Fibroblast of the aortic adventitia (primary cell): ENCODE measurements around the gene AGAP3. TPM values are rescaled to one million over a fixed set of nuclear protein-coding genes. Genes with fewer than 3 reads are reported as not detected.

Experiments used
- DNase-seq: peaks from one replicate; pipeline ENCODE4 v3.0.0-alpha.2; 2010; ENCODE audit warnings: low read depth
- H3K4me3 ChIP-seq: 2 replicates; pipeline ENCODE4 v1.5.1; 2011; ENCODE audit warnings: low read depth, mild to moderate bottlenecking, control low read depth, low read length, moderate library complexity
- total RNA-seq: library from RNA; depleted of rRNA; stranded (reverse); fragments of >200 nt; gene quantifications from 2 replicates; pipeline ENCODE4 v1.2.3, GENCODE V29; 2012; ENCODE audit warnings: low replicate concordance
- TF ChIP-seq, protein P1 (sequence below): IDR thresholded peaks from 2 replicates; pipeline ENCODE4 v1.5.1; 2011; ENCODE audit warnings: mild to moderate bottlenecking, low read length, control low read depth, inconsistent platforms; ENCODE audit not compliant: insufficient read depth

AGAP3 gene
- total RNA-seq, 1 donor = 50.2 TPM

DNA sequence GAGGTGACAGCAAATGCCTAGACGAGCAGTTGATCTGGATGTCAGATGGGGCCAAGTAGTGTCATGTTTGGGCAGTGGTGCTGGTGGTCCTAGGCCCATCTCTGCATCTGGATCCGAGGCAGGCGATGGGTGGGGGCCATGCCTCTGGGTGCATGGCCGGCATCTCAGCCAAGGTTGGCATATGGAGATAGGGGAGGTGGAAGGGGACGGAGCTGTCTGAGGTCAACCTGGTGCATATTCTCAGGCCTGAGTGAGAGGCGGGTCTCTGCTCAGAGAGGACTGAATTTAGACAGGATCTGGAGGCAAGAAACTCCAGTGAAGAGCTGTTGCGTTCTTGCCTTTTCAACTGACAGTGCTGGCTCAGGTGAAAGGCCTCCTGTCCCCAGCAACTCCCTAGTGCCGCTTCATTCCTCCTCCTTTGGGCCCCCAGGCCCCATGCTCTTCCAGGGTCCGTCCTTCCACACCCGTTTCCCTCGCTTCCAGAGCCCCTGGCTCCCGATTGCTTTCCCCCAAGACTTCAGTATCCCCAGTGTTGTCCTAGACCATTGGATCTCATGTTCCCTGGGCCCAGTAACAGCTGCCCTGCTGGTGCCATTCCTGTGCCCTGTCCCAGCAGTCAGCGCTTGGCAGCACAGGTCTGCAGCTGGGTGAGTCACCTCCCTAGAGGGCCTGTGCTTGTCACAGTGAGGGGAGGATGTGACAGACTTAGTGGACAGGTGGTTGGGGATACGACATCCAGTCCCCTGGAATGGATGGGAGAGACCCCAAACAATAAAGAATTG, 48.7 kb downstream of the AGAP3 start:
- DNase-seq = no peak
- H3K4me3 ChIP-seq = no peak overlapping the region
- TF ChIP-seq, protein P1, sequence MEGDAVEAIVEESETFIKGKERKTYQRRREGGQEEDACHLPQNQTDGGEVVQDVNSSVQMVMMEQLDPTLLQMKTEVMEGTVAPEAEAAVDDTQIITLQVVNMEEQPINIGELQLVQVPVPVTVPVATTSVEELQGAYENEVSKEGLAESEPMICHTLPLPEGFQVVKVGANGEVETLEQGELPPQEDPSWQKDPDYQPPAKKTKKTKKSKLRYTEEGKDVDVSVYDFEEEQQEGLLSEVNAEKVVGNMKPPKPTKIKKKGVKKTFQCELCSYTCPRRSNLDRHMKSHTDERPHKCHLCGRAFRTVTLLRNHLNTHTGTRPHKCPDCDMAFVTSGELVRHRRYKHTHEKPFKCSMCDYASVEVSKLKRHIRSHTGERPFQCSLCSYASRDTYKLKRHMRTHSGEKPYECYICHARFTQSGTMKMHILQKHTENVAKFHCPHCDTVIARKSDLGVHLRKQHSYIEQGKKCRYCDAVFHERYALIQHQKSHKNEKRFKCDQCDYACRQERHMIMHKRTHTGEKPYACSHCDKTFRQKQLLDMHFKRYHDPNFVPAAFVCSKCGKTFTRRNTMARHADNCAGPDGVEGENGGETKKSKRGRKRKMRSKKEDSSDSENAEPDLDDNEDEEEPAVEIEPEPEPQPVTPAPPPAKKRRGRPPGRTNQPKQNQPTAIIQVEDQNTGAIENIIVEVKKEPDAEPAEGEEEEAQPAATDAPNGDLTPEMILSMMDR = no peak

DNA sequence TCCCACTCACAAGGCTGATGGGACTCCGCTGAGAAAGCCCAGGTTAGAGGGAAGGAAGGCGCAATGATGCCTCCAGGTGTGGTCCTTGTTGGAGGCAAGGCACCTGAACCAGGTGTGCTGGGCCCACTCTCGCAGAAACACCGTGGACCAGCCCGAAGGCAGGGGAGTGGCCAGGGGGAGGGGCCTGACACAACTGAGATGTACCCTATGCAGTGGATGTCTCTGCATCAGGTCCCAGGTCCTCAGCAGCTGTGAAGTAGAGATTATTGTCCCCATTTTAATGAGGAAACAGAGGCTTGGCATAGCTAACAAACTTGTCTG, 49.2 kb downstream of the AGAP3 start:
- TF ChIP-seq, protein P1 = no peak
- no peak overlapping the region for H3K4me3 ChIP-seq

DNA sequence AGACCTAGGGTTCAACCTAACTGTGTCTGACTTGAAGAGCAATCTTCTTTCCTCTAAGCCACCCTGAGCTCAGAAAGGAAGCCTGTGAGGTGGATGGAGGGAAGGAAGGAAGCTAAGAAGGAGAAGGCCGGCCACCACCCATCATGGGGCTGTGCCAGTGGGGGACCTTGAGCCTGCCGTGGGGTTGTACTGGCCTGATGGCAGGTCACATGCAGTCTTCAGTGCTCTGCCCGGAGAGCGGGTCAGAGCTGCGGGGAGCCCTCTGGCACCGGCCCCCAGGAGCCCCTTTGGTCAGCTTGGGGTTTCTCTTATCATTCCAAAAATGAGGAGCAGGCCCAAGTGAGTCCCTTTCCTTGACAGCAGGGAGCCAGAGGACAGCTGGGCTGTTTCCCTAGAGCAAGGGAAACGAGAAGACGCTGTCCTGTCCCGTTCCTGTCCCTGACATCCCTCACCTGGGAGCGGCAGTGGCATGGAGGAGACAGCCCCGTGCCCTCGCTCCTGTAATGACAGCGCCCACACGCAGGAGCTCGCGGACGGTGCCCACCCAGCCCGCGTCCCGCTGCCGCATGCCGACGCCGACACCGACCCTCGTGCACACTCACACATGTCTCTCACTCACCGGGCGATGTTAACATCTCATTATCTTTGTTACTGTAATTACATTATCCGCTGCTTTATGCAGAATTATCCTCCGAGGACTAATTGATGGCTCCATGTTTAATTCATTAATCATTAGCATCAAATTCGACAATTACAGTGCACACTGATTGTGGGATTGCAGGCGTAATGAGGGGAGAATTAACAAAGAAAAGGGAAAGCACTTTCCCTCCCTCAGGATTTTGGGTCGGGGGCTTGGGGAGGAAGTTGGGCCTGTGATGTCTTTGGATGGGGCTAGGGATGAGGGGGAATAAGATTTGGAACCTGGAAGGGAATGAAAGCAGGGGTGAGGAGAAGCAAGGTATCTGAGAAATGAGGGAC, 49.9 kb downstream of the AGAP3 start:
- no peak for DNase-seq
- TF ChIP-seq, protein P1 = no peak

More for the DNA sequence above, 49.2 kb downstream of the AGAP3 start:
- DNase-seq = no peak

DNA sequence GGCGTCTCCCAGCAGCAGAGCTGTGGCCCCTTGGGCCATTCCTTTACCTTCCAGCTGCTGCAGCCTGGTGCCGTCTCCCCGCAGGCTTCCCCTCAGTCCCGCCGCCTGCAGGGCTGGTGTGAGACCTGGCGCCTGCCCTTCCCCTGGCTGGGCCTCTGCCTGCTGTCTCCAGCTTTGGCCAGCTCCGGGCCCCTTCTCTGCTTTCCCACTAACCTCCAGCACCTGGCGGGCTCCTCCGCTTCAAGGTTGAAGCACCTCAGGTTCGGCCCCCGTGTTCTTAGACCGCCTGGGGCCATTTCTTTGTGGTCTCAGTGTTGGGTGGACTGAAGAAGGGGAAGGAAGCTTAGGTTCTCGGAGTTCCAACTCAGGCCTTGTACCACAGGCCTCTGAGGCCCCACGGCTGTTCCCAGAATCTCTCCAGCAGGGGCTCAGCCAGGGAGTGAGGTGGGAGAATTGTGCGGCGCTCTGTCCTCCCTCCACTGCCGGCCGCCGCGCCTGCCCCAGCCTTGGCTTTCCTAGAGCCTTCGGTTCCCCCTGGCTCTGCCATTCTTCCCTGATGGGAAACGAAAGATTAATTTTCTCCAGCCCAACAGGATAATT, 50.9 kb downstream of the AGAP3 start:
- no peak for DNase-seq
- TF ChIP-seq, protein P1 = no peak
- no peak overlapping the region for H3K4me3 ChIP-seq

More for the DNA sequence above, 49.9 kb downstream of the AGAP3 start:
- no peak overlapping the region for H3K4me3 ChIP-seq

DNA sequence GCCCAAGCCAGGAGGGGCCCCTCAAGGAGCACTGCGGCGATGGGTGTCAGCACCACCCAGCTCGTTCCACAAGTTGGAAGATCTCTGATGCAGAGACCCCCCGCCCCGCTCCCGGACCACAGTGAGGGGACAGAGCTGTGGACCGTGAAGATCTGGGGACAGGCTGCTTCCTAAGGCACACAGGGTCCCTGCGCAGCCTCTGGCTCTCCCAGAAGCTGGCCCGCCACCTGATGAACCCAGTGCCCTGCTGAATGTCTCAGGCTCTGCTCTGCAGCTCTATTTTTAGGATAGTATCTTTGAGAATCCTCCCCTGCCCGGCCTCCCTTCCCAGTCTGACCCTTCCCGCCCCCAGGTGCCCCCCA, 51.5 kb downstream of the AGAP3 start:
- TF ChIP-seq, protein P1 = no peak
- DNase-seq = no peak
- H3K4me3 ChIP-seq = no peak overlapping the region

DNA sequence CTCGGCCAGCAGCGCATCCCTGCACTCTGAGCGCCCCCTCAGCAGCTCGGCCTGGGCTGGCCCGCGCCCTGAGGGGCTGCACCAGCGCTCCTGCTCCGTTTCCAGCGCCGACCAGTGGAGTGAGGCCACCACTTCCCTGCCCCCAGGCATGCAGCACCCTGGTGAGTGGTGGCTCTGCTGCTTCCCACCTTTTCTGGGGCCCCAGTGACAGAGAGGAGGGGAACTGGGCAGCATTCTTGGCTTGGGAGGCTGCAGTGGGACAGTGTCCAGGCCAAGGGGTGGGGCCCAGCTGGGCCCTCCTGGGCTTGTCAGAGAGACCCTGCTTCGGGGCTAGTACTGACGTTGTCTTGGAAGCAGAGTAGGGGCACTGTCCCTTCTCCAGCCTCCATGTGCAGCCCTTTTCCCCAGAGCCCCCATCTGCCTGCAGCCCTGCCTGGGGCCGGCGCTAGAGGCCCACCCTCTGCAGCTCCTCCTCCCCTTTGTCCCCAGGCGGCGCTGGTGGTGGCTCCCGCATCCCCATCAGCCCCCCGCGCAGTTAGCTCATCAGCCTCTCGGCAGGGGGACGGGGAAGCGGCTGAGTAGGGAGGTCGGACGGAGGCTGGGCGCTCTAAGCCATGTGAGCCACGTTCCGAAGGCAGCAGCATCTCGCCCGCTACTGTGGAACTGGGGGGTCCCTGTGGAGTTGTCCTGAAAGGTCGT, 52.0 kb downstream of the AGAP3 start:
- TF ChIP-seq, protein P1 = no peak
- no peak for DNase-seq
- no peak overlapping the region for H3K4me3 ChIP-seq
